HG03442 (cell line): ENCODE measurements around the gene RHOBTB1.
"Not testable (repeated sequence)": the region's sequence is repeated elsewhere in the genome, so short reads cannot be mapped to it uniquely, and the experiment has no call there.

Source experiments
- ATAC-seq: cut with Tn5 transposase; IDR thresholded peaks from one replicate; pipeline ENCODE4 v1.9.1; 2021; ENCODE audit warnings: mild to moderate bottlenecking, moderate library complexity; ENCODE audit not compliant: unreplicated experiment

The RHOBTB1 gene

GRCh38 chr10:60908031-60908430 is 36.0 kb downstream of the RHOBTB1 start:
- no peak for ATAC-seq

GRCh38 chr10:60907236-60907635 is 36.7 kb downstream of the RHOBTB1 start:
- no peak for ATAC-seq

GRCh38 chr10:60906825-60907224 is 37.2 kb downstream of the RHOBTB1 start:
- not testable (repeated sequence) for ATAC-seq

- ATAC-seq: no peak
These were observed 37.6 kb downstream of the RHOBTB1 start for GRCh38 chr10:60906411-60906810.

- no peak for ATAC-seq
These were observed 38.4 kb downstream of the RHOBTB1 start for GRCh38 chr10:60905580-60905979.

- no peak for ATAC-seq
These were observed 40.9 kb downstream of the RHOBTB1 start for GRCh38 chr10:60903096-60903495.

GRCh38 chr10:60901561-60902235 is 42.3 kb downstream of the RHOBTB1 start:
- no peak for ATAC-seq

- no peak for ATAC-seq
These were observed 44.7 kb downstream of the RHOBTB1 start for GRCh38 chr10:60899266-60899665.

- ATAC-seq: no peak
These were observed 45.7 kb downstream of the RHOBTB1 start for GRCh38 chr10:60898321-60898720.

GRCh38 chr10:60896810-60897209 is 47.2 kb downstream of the RHOBTB1 start:
- no peak for ATAC-seq

- no peak for ATAC-seq
These were observed 48.0 kb downstream of the RHOBTB1 start for GRCh38 chr10:60896033-60896432.

GRCh38 chr10:60894786-60895185 is 49.2 kb downstream of the RHOBTB1 start:
- no peak for ATAC-seq

GRCh38 chr10:60893231-60893630 is 50.8 kb downstream of the RHOBTB1 start:
- ATAC-seq: no peak

- no peak for ATAC-seq
These were observed 51.4 kb downstream of the RHOBTB1 start for GRCh38 chr10:60892571-60892970.

- no peak for ATAC-seq
These were observed 53.2 kb downstream of the RHOBTB1 start for GRCh38 chr10:60890811-60891210.

- peak; percentile 77 for ATAC-seq
These were observed 60.8 kb downstream of the RHOBTB1 start for GRCh38 chr10:60883187-60883586.

GRCh38 chr10:60878224-60878623 is 65.8 kb downstream of the RHOBTB1 start:
- no peak for ATAC-seq

GRCh38 chr10:60877777-60878120 is 66.2 kb downstream of the RHOBTB1 start:
- ATAC-seq: no peak

GRCh38 chr10:60877061-60877776 is 66.8 kb downstream of the RHOBTB1 start:
- no peak for ATAC-seq

- no peak for ATAC-seq
These were observed 70.2 kb downstream of the RHOBTB1 start for GRCh38 chr10:60873758-60874157.

GRCh38 chr10:60872451-60872850 is 71.5 kb downstream of the RHOBTB1 start:
- no peak for ATAC-seq

- ATAC-seq: no peak
These were observed 72.8 kb downstream of the RHOBTB1 start for GRCh38 chr10:60871215-60871614.

GRCh38 chr10:60870803-60871202 is 73.2 kb downstream of the RHOBTB1 start:
- no peak for ATAC-seq
